Fibroblast of lung (primary cell): ENCODE measurements around the gene OBSCN.

Source experiments
- EZH2 ChIP-seq: IDR thresholded peaks from 2 replicates; pipeline ENCODE4 v1.5.1; 2012; ENCODE audit warnings: low read length, control low read depth, mild to moderate bottlenecking; ENCODE audit errors: missing control alignments
- TF ChIP-seq, protein P1 (sequence below), 2 donors: IDR thresholded peaks in 1 of 2; conservative IDR thresholded peaks in 1 of 2; 1 replicate in 1 of 2; 2 replicates in 1 of 2; pipeline ENCODE4 v1.5.1; 2011 to 2012; ENCODE audit warnings: low read length in 2 of 2, control low read depth in 1 of 2, inconsistent platforms in 1 of 2, low read depth in 1 of 2, mild to moderate bottlenecking in 1 of 2

- TF ChIP-seq, protein P1, sequence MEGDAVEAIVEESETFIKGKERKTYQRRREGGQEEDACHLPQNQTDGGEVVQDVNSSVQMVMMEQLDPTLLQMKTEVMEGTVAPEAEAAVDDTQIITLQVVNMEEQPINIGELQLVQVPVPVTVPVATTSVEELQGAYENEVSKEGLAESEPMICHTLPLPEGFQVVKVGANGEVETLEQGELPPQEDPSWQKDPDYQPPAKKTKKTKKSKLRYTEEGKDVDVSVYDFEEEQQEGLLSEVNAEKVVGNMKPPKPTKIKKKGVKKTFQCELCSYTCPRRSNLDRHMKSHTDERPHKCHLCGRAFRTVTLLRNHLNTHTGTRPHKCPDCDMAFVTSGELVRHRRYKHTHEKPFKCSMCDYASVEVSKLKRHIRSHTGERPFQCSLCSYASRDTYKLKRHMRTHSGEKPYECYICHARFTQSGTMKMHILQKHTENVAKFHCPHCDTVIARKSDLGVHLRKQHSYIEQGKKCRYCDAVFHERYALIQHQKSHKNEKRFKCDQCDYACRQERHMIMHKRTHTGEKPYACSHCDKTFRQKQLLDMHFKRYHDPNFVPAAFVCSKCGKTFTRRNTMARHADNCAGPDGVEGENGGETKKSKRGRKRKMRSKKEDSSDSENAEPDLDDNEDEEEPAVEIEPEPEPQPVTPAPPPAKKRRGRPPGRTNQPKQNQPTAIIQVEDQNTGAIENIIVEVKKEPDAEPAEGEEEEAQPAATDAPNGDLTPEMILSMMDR (conservative IDR thresholded peaks at IDR 0.05 in 1 of 2, IDR thresholded peaks at IDR 0.05 in 1 of 2; ENCODE audit: low read depth in 1 of 2, low read length in 2 of 2): no peak
- no peak for TF ChIP-seq EZH2
Observed at GRCh38 chr1:228343191-228343661, 135.4 kb downstream of the OBSCN start.
